ENCODE results near the gene RMDN2. TPM values are rescaled to one million over a fixed set of nuclear protein-coding genes. Genes with fewer than 3 reads are reported as not detected.

RMDN2 gene
- polyA plus RNA-seq, 3 donors: 11.0 to 13.4 (median 11.5) TPM

- no peak for DNase-seq (ENCODE audit: low read depth in 3 of 3, low spot score in 2 of 3)
These were observed 28.8 kb upstream of the RMDN2 start for GRCh38 chr2:37896319-37896718.

DNA sequence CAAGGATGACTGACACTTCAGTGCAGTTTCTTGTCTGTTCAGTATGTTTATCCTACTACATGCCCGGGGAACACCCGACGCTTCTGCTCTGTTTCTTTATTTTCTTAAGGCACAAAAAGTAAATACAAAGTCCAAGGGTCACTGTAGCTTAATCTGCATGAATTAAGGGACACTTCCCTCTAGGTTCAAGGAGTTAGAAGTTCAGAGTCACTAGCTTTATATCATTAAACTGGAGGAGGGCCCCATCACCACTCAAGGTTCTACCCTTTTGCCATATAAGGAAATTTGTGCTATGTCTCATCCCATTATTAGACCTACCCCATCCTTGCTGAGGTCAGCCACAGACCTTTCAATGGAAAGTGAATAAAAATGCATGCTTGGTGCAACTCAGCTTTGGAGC, 27.6 kb upstream of the RMDN2 start:
- no peak for DNase-seq (ENCODE audit: low read depth in 3 of 3, low spot score in 2 of 3)

GRCh38 chr2:37898448-37898847, 26.6 kb upstream of the RMDN2 start:
- no peak for DNase-seq (ENCODE audit: low read depth in 3 of 3, low spot score in 2 of 3)

- DNase-seq (ENCODE audit: low read depth in 3 of 3, low spot score in 2 of 3): no peak
These were observed 22.1 kb upstream of the RMDN2 start for GRCh38 chr2:37902991-37903390.

DNA sequence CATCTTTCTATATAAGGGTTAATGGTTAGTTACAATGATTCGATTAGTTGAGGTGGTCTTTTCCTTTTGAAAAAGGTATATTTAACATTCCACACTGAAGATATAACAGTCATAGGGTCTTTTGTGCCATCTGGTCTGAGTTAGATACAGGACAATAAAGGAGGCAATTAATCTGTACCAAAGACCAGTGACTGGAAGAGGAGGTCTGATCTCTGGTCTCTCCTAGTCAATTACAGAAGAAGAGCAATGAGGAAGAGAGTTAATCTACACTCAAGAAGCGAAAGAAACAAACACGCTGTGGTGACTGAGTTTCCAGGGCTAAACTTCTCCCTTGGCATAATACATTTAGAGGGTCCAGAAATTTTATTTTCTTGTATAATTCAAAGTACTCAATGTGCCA, 20.7 kb upstream of the RMDN2 start:
- no peak for DNase-seq (ENCODE audit: low read depth in 3 of 3, low spot score in 2 of 3)

- no peak for DNase-seq (ENCODE audit: low read depth in 3 of 3, low spot score in 2 of 3)
These were observed 20.1 kb upstream of the RMDN2 start for GRCh38 chr2:37904993-37905392.

GRCh38 chr2:37906131-37906530, 19.0 kb upstream of the RMDN2 start:
- no peak for DNase-seq (ENCODE audit: low read depth in 3 of 3, low spot score in 2 of 3)

DNA sequence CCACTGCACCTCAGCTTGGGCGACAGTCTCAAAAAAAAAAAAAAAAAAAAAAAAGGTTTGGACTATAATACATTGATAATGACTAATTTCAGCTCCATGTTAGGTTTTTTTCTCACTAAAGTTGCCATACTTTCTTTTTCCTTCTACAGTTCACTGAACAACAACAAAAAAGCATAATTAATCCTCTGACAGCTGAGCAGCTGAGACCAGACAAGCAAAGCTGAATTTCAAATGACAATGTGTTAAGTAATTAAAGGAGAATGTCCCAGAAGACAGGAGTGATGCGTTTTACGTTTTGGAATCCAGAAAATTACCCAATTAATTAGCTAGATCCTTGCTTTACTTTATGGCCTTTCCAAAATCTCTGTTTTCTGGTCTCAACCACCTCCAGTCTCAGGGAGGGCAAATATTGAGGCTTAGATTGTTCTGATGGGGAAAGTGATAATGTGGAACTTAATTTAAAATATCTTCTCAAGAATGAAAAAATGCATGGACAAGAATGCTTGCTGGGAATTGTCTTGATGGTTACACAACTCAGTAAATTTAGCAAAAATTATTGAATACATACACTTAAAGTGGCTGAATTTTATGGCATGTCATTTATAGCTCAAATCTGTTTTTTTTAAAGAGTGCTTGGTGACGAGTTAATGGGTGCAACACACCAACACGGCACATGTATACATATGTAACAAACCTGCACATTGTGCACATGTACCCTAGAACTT, 17.4 kb upstream of the RMDN2 start:
- no peak for DNase-seq (ENCODE audit: low read depth in 3 of 3, low spot score in 2 of 3)

DNA sequence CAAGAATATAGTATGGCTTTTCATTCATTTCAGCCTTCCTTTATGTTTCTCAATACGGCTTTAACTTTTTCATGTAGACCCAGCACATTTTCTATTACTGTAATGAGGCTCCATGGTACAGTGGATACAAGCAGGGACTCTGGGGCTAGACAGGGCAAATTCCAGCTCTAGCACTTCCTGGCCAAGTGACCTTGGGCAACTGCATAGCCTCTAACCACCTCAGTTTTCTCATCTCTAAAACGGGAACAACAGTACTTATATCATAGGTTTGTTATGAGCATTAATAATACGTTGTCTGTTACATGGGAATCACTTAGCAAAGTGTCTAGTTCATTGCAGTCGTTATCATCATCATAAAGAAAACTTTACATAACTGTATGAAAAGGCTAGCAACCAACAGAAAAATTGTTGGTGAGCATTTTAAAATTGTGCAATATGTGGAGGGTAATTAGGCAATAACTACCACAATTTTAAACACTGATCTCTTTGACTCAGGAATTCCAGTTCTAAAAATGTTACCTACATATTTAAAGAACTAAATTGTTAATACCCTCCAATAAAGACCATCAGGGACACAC, 13.7 kb upstream of the RMDN2 start:
- no peak for DNase-seq (ENCODE audit: low read depth in 3 of 3, low spot score in 2 of 3)

DNA sequence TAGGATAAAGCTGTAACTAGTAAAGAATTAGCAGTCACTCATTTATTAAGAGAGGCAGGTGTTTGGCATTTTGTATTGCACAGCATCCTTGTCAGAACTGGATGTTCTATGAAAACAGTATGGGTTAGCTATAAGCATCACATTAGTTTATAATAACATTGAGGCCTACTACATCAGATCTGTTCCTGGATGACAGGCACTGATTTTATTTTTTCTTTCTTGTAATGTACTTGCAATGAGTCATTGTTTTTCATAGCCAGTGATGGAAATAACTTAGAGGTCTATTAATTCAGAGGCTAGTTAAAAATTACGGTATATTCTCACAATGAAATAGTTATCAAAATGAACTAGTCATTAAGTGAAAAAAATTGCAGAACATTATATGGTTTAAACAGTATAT, 13.0 kb upstream of the RMDN2 start:
- DNase-seq (ENCODE audit: low read depth in 3 of 3, low spot score in 2 of 3): no peak

DNA sequence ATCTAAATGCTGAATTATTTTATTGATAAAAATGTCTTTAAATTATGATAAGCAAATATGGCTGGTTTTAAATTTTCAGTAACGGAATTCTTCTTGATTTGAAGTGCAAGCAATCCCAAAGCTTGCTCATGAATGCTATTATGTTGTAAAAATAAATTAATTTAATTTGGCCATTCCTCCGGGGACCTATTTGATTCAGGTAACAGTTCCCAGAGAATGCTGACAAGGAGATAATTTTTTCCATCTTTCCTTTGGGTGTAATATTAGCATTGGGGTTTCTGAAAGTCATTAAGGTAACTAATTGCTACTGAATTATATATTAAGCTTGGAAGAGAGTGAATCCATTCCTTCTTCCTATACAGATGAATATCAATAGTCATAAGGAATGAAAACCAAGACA, 12.5 kb upstream of the RMDN2 start:
- no peak for DNase-seq (ENCODE audit: low read depth in 3 of 3, low spot score in 2 of 3)

- DNase-seq (ENCODE audit: low read depth in 3 of 3, low spot score in 2 of 3): no peak
These were observed 10.7 kb upstream of the RMDN2 start for GRCh38 chr2:37914340-37914739.

- no peak for DNase-seq (ENCODE audit: low read depth in 3 of 3, low spot score in 2 of 3)
These were observed 9.3 kb upstream of the RMDN2 start for GRCh38 chr2:37915773-37916172.

DNA sequence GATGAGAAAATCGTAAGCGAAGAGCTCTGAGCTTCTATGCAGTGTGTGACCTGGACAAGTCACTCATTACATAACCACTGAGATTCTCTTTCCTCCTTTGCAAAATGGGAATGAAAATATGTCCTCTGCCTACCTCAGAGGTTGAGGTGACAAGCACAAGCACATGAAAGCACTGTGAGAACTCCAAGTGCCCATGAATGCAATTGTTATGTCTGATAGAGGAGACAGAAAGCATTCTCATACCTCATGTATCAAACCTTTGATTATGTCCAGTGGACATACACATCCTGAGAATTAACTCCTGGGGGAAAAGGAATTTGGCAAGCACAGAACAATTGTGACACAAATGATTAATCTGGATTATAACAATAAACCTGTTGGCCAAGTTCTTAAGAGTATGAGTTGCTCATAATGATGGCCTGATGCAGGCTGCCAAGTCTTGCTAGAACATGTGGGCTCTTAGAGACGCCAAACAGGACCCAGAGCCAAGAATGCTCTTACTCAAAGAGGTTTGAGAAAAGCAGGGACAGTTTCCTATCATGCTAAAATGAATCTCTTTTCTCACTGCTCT, 8.5 kb upstream of the RMDN2 start:
- no peak for DNase-seq (ENCODE audit: low read depth in 3 of 3, low spot score in 2 of 3)

DNA sequence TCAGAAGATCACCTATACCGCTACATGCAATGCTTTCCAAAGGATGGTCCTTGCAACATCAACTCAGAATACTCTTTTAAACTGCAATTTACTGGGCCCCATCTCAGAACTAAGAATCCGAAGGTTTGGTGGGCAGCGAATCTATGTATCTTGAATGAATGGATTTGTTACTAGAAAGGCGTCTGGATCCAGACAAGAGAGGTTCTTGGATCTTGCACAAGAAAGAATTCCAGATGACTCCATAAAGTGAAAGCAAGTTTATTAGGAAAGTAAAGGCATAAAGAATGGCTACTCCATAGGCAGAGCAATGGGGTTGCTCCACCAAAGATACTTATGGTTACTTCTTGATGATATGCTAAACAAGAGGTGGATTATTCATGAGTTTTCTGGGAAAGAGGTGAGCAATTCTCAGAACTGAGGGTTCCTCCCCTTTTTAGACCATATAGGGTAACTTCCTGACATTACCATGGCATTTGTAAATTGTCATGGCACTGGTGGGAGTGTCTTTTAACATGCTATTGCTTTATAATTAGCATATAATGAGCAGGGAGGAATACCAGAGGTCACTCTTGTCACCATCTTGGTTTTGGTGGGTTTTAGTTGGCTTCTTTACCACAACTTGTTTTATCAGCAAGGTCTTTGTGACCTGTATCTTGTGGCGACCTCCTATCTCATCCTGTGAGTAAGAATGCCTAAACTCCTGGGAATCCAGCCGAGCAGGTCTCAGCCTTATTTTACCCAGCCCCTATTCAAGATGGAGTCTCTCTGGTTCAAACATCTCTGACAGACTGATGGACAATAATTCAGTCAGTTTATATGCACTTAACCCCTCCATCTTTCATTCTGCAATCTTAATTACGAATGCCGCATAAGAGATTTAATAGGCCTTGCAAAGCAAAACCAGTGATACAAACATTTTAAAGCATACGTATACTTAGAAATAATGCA, 7.5 kb upstream of the RMDN2 start:
- no peak for DNase-seq (ENCODE audit: low read depth in 3 of 3, low spot score in 2 of 3)

DNA sequence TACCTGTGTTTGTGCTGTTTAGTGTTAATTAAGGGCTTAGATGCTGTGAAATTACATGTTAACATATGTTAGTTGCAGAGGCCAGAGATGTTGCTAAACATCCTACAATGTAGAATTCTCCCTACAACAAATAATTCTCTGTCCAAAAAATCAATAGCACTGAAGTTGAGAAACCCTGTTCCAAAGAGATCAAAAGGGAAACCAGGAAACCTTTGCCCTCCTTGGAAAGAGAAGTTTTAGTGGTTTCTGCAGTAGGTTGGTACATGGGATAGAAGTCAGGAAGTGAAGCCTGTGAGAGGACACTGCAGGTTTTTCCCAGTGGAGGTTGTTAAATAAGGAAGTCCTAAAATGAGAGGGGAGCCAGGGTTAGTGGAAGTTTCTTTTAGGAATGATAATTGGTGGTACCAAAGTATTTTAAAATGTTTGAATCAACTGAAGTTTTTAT, 6.3 kb upstream of the RMDN2 start:
- DNase-seq (ENCODE audit: low read depth in 3 of 3, low spot score in 2 of 3): no peak

- DNase-seq (ENCODE audit: low read depth in 3 of 3, low spot score in 2 of 3): no peak
These were observed 5.5 kb upstream of the RMDN2 start for GRCh38 chr2:37919631-37920032.

GRCh38 chr2:37920570-37920969, 4.5 kb upstream of the RMDN2 start:
- no peak for DNase-seq (ENCODE audit: low read depth in 3 of 3, low spot score in 2 of 3)

GRCh38 chr2:37921781-37922180, 3.3 kb upstream of the RMDN2 start:
- DNase-seq (ENCODE audit: low read depth in 3 of 3, low spot score in 2 of 3): no peak

- DNase-seq (ENCODE audit: low read depth in 3 of 3, low spot score in 2 of 3): no peak
These were observed 1.6 kb upstream of the RMDN2 start for GRCh38 chr2:37923308-37924055.

- no peak for DNase-seq (ENCODE audit: low read depth in 3 of 3, low spot score in 2 of 3)
These were observed 1.5 kb downstream of the RMDN2 start for GRCh38 chr2:37926635-37927034.

All from right renal cortex interstitium (tissue), 3 donors.